Activated CD8-positive, alpha-beta memory T cell treated with anti-CD3 and anti-CD28 coated beads, Interleukin-2, amount 50 U/mL, for 48 hours (primary cell): ENCODE data around the gene CLEC12A.
"Not testable (repeated sequence)": the region's sequence is repeated elsewhere in the genome, so short reads cannot be mapped to it uniquely, and the experiment has no call there.

Source experiments
- DNase-seq: peaks from one replicate; pipeline ENCODE4 v3.0.0-alpha.2; 2020

The CLEC12A gene

GRCh38 chr12:9973949-9974348 is 2.7 kb downstream of the CLEC12A start:
- DNase-seq = no peak

GRCh38 chr12:9974731-9975130 is 3.5 kb downstream of the CLEC12A start:
- not testable (repeated sequence) for DNase-seq

- no peak for DNase-seq
These were observed 4.4 kb downstream of the CLEC12A start for GRCh38 chr12:9975614-9976013.

GRCh38 chr12:9976626-9977025 is 5.4 kb downstream of the CLEC12A start:
- not testable (repeated sequence) for DNase-seq

- no peak for DNase-seq
These were observed 6.7 kb downstream of the CLEC12A start for GRCh38 chr12:9977916-9978315.

GRCh38 chr12:9980126-9980525 is 8.9 kb downstream of the CLEC12A start:
- no peak for DNase-seq

- no peak for DNase-seq
These were observed 20.7 kb downstream of the CLEC12A start for GRCh38 chr12:9991876-9992275.

GRCh38 chr12:9992296-9992695 is 21.1 kb downstream of the CLEC12A start:
- no peak for DNase-seq

- DNase-seq = no peak
These were observed 27.8 kb downstream of the CLEC12A start, which contains the start of gene CLEC1B for GRCh38 chr12:9999016-9999415. CLEC1B (minus strand) TSS chr12:9999121; CDS start chr12:9999100, 21 bp downstream.

- no peak for DNase-seq
These were observed 30.1 kb downstream of the CLEC12A start for GRCh38 chr12:10001171-10001776.

- DNase-seq = no peak
These were observed 41.6 kb downstream of the CLEC12A start for GRCh38 chr12:10012630-10013330.

- DNase-seq = no peak
These were observed 44.2 kb downstream of the CLEC12A start for GRCh38 chr12:10015450-10015849.

- no peak for DNase-seq
These were observed 45.7 kb downstream of the CLEC12A start for GRCh38 chr12:10016881-10017280.

GRCh38 chr12:10018386-10018785 is 47.2 kb downstream of the CLEC12A start:
- no peak for DNase-seq

GRCh38 chr12:10021342-10021741 is 50.1 kb downstream of the CLEC12A start:
- no peak for DNase-seq

GRCh38 chr12:10025236-10025635 is 54.0 kb downstream of the CLEC12A start:
- no peak for DNase-seq

- not testable (repeated sequence) for DNase-seq
These were observed 55.5 kb downstream of the CLEC12A start for GRCh38 chr12:10026666-10027065.

GRCh38 chr12:10027311-10027710 is 56.1 kb downstream of the CLEC12A start:
- DNase-seq = no peak

- no peak for DNase-seq
These were observed 56.5 kb downstream of the CLEC12A start for GRCh38 chr12:10027721-10028120.

GRCh38 chr12:10030446-10030845 is 59.2 kb downstream of the CLEC12A start, which contains the start of gene CLEC9A:
CLEC9A (plus strand) TSS chr12:10030682; CDS start chr12:10052688, 22,006 bp downstream.
- DNase-seq = no peak

GRCh38 chr12:10031321-10031720 is 60.1 kb downstream of the CLEC12A start:
- no peak for DNase-seq

- DNase-seq = no peak
These were observed 60.6 kb downstream of the CLEC12A start for GRCh38 chr12:10031771-10032175.

GRCh38 chr12:10033783-10034545 is 62.8 kb downstream of the CLEC12A start:
- no peak for DNase-seq
